SK-N-SH treated with all-trans-retinoic acid at 6 μM for 48 hours (cell line): ENCODE data around the gene EEIG1.
A peak's percentile ranks its signal among the peaks of the same experiment; 100 is the strongest.

Experiments used
- ATAC-seq: fragments of 200-7000 bp; cut with Tn5 transposase; 3 replicates; pipeline ENCODE4 v1.9.1; 2020; ENCODE audit warnings: mild to moderate bottlenecking, moderate library complexity
- BACH2 ChIP-seq: fragments of 250-450 bp; sonication (Bioruptor Pico); IDR thresholded peaks from 2 replicates; pipeline ENCODE4 v1.9.0; 2021; ENCODE audit warnings: mild to moderate bottlenecking, borderline replicate concordance
- CREB5 ChIP-seq: fragments of 250-450 bp; sonication (Bioruptor Pico); IDR thresholded peaks from 2 replicates; pipeline ENCODE4 v1.5.1; 2020; ENCODE audit warnings: low read depth, mild to moderate bottlenecking, moderate library complexity
- CSDC2 ChIP-seq: fragments of 250-450 bp; sonication (Bioruptor Pico); IDR thresholded peaks from 2 replicates; pipeline ENCODE4 v1.5.0; 2020; ENCODE audit warnings: mild to moderate bottlenecking, moderate library complexity
- ESRRG ChIP-seq: fragments of 250-450 bp; sonication (Bioruptor Pico); IDR thresholded peaks from 2 replicates; pipeline ENCODE4 v1.6.1; 2021; ENCODE audit warnings: mild to moderate bottlenecking
- GLIS3 ChIP-seq: fragments of 250-450 bp; sonication (Bioruptor Pico); IDR thresholded peaks from 2 replicates; pipeline ENCODE4 v1.5.0; 2020; ENCODE audit warnings: mild to moderate bottlenecking, moderate library complexity
- ISL1 ChIP-seq: fragments of 250-450 bp; sonication (Bioruptor Pico); IDR thresholded peaks from 2 replicates; pipeline ENCODE4 v2.1.2; 2022; ENCODE audit warnings: mild to moderate bottlenecking, moderate library complexity
- OSR1 ChIP-seq: fragments of 250-450 bp; sonication (Bioruptor Pico); IDR thresholded peaks from 2 replicates; pipeline ENCODE4 v1.8.0; 2022; ENCODE audit warnings: moderate library complexity, mild to moderate bottlenecking, inconsistent platforms
- PPARA ChIP-seq: fragments of 250-450 bp; sonication (Bioruptor Pico); IDR thresholded peaks from 2 replicates; pipeline ENCODE4 v1.5.0; 2020; ENCODE audit warnings: mild to moderate bottlenecking, borderline replicate concordance
- RARB ChIP-seq: fragments of 250-450 bp; sonication (Bioruptor Pico); IDR thresholded peaks from 2 replicates; pipeline ENCODE4 v1.8.0; 2021; ENCODE audit warnings: mild to moderate bottlenecking, moderate library complexity
- TCF4 ChIP-seq: fragments of 250-450 bp; sonication (Bioruptor Pico); IDR thresholded peaks from 2 replicates; pipeline ENCODE4 v1.8.0; 2021; ENCODE audit warnings: mild to moderate bottlenecking, moderate library complexity, borderline replicate concordance
- TOX ChIP-seq: fragments of 250-450 bp; sonication (Bioruptor Pico); IDR thresholded peaks from 2 replicates; pipeline ENCODE4 v1.8.0; 2021; ENCODE audit warnings: mild to moderate bottlenecking, moderate library complexity, borderline replicate concordance
- TSHZ2 ChIP-seq: fragments of 250-450 bp; sonication (Bioruptor Pico); IDR thresholded peaks from 2 replicates; pipeline ENCODE4 v1.5.0; 2020; ENCODE audit warnings: mild to moderate bottlenecking, moderate library complexity
- ZC3H10 ChIP-seq: fragments of 250-450 bp; sonication (Bioruptor Pico); IDR thresholded peaks from 2 replicates; pipeline ENCODE4 v1.5.1; 2021; ENCODE audit warnings: mild to moderate bottlenecking, moderate library complexity
- ZFP3 ChIP-seq: fragments of 250-450 bp; sonication (Bioruptor Pico); IDR thresholded peaks from 2 replicates; pipeline ENCODE4 v1.5.0; 2020; ENCODE audit warnings: mild to moderate bottlenecking, moderate library complexity
- ZFP30 ChIP-seq: fragments of 450-650 bp; formaldehyde crosslinking; IDR thresholded peaks from 2 replicates; pipeline ENCODE4 v1.5.0; 2022; ENCODE audit warnings: mild to moderate bottlenecking, moderate library complexity
- ZNF70 ChIP-seq: fragments of 450-650 bp; formaldehyde crosslinking; IDR thresholded peaks from 2 replicates; pipeline ENCODE4 v1.5.0; 2020; ENCODE audit warnings: mild to moderate bottlenecking, moderate library complexity
- ZNF8 ChIP-seq: fragments of 450-650 bp; formaldehyde crosslinking; IDR thresholded peaks from 2 replicates; pipeline ENCODE4 v1.5.0; 2020; ENCODE audit warnings: mild to moderate bottlenecking, moderate library complexity
- TF ChIP-seq, protein P1 (sequence below): fragments of 250-450 bp; sonication (Bioruptor Pico); IDR thresholded peaks from 2 replicates; pipeline ENCODE4 v1.8.0; 2020; ENCODE audit warnings: mild to moderate bottlenecking, moderate library complexity, borderline replicate concordance

Gene EEIG1

GRCh38 chr9:127980706-127981558, at the start of gene EEIG1:
EEIG1 (minus strand) TSS chr9:127980989; CDS start chr9:127980137, 852 bp downstream.
- no peak for TF ChIP-seq GLIS3 (CRISPR knock-in tag)
- ATAC-seq = peak; percentile 95

- TF ChIP-seq ISL1 (CRISPR knock-in tag) (0 out of 2 replicates have a peak, but pooled peaks have one; percentile 9), BACH2 (CRISPR knock-in tag) (no peak)
- ATAC-seq = no peak
Measured at GRCh38 chr9:128027705-128028104, 46.9 kb upstream of the EEIG1 start.

GRCh38 chr9:128026773-128027541, 46.2 kb upstream of the EEIG1 start:
- TF ChIP-seq CREB5 (CRISPR knock-in tag) (no peak), CSDC2 (no peak), TCF4 (CRISPR knock-in tag) (no peak), GLIS3 (CRISPR knock-in tag) (no peak)
- TF ChIP-seq, protein P1, sequence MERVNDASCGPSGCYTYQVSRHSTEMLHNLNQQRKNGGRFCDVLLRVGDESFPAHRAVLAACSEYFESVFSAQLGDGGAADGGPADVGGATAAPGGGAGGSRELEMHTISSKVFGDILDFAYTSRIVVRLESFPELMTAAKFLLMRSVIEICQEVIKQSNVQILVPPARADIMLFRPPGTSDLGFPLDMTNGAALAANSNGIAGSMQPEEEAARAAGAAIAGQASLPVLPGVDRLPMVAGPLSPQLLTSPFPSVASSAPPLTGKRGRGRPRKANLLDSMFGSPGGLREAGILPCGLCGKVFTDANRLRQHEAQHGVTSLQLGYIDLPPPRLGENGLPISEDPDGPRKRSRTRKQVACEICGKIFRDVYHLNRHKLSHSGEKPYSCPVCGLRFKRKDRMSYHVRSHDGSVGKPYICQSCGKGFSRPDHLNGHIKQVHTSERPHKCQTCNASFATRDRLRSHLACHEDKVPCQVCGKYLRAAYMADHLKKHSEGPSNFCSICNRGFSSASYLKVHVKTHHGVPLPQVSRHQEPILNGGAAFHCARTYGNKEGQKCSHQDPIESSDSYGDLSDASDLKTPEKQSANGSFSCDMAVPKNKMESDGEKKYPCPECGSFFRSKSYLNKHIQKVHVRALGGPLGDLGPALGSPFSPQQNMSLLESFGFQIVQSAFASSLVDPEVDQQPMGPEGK = no peak
- ATAC-seq = peak; percentile 31; the same call in 2 of the 3 replicates

DNA sequence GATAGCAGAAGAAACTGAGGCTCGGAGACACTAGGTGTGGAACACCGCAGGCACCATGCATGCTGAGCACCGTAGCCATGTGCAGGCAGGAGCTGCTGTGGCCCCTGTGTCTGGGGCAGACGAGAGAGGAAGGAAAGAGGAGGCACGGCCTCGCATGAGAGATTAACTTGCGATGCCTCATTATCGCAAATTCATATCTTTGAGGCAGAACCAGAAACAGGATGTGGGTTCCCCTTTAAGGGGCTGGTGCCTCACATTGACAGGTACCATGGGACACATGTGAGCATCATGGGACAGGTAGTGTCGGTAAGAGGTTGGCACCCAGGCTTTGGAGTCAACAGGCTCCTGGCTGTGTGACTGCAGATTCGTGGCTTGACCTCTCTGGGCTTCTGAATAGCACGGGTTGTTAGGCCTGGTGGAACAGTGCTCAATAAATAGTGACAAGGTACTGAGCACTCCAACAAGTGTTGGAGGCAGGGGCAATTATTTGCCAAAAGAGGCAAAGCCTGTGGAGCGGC, 45.5 kb upstream of the EEIG1 start:
- TF ChIP-seq PPARA (CRISPR knock-in tag) = no peak
- no peak for TF ChIP-seq ZNF70 (CRISPR knock-in tag)
- TF ChIP-seq ZNF8 (CRISPR knock-in tag) = no peak
- TF ChIP-seq, protein P1 = no peak
- no peak for TF ChIP-seq ZFP30 (CRISPR knock-in tag)
- TF ChIP-seq CSDC2 = no peak
- no peak for TF ChIP-seq RARB (CRISPR knock-in tag)
- no peak for TF ChIP-seq BACH2 (CRISPR knock-in tag)
- no peak for TF ChIP-seq ZFP3
- no peak for TF ChIP-seq ESRRG (CRISPR knock-in tag)
- TF ChIP-seq TOX = no peak
- no peak for TF ChIP-seq ISL1 (CRISPR knock-in tag)
- no peak for TF ChIP-seq OSR1
- no peak for TF ChIP-seq TSHZ2 (CRISPR knock-in tag)
- no peak for ATAC-seq

- ATAC-seq = no peak
- no peak for TF ChIP-seq ZC3H10 (CRISPR knock-in tag)
- no peak for TF ChIP-seq ESRRG (CRISPR knock-in tag)
- no peak for TF ChIP-seq ZFP30 (CRISPR knock-in tag)
- TF ChIP-seq, protein P1 = no peak
- TF ChIP-seq PPARA (CRISPR knock-in tag) = no peak
- no peak for TF ChIP-seq OSR1
- TF ChIP-seq GLIS3 (CRISPR knock-in tag) = no peak
Measured at GRCh38 chr9:128025736-128026135, 44.9 kb upstream of the EEIG1 start.
